RCC 7860 (cell line): ENCODE results near the gene TAF11L7.
"Not testable (repeated sequence)": the region's sequence is repeated elsewhere in the genome, so short reads cannot be mapped to it uniquely, and the experiment has no call there.

Source experiments
- DNase-seq: peaks from one replicate; pipeline ENCODE4 v3.0.0-alpha.2; 2015; ENCODE audit warnings: low spot score
- FAIRE-seq: peaks from 2 replicates; lab custom pipeline; 2012; peaks lifted over from hg19 to GRCh38; lab: Jason Lieb, UNC

Gene TAF11L7

GRCh38 chr5:17585658-17586057, at the start of gene TAF11L7:
TSS of gene TAF11L7 (minus strand) at chr5:17585758.
- not testable (repeated sequence) for FAIRE-seq, DNase-seq

- DNase-seq: no peak
- no peak for FAIRE-seq
Measured at GRCh38 chr5:17634160-17634559, 48.6 kb upstream of the TAF11L7 start, which contains the start of gene TAF11L14. TSS of gene TAF11L14 (plus strand) at chr5:17634460.

GRCh38 chr5:17631788-17632187, 46.2 kb upstream of the TAF11L7 start, which contains the start of gene TAF11L13:
TSS of gene TAF11L13 (plus strand) at chr5:17632088.
- FAIRE-seq, DNase-seq: not testable (repeated sequence)

- no peak for DNase-seq
- no peak for FAIRE-seq
Measured at GRCh38 chr5:17625686-17626085, 40.1 kb upstream of the TAF11L7 start.

- FAIRE-seq (no peak), DNase-seq (no peak)
Measured at GRCh38 chr5:17620627-17621026, 35.1 kb upstream of the TAF11L7 start.

GRCh38 chr5:17619354-17619753, 33.8 kb upstream of the TAF11L7 start:
- FAIRE-seq (no peak), DNase-seq (no peak)

GRCh38 chr5:17614872-17615605, 29.5 kb upstream of the TAF11L7 start:
- FAIRE-seq (no peak), DNase-seq (no peak)

GRCh38 chr5:17610092-17610491, 24.5 kb upstream of the TAF11L7 start, which contains the start of gene TAF11L12:
TSS of gene TAF11L12 (plus strand) at chr5:17610392.
- DNase-seq, FAIRE-seq: not testable (repeated sequence)

GRCh38 chr5:17607461-17607860, 21.9 kb upstream of the TAF11L7 start:
- not testable (repeated sequence) for FAIRE-seq, DNase-seq

GRCh38 chr5:17604951-17605350, 19.4 kb upstream of the TAF11L7 start:
- DNase-seq (no peak), FAIRE-seq (no peak)

GRCh38 chr5:17603880-17604279, 18.3 kb upstream of the TAF11L7 start, which contains the start of gene TAF11L11:
TSS of gene TAF11L11 (plus strand) at chr5:17604183.
- FAIRE-seq, DNase-seq: not testable (repeated sequence)

GRCh38 chr5:17597728-17598127, 12.2 kb upstream of the TAF11L7 start, which contains the start of gene TAF11L10:
TSS of gene TAF11L10 (minus strand) at chr5:17597828.
- not testable (repeated sequence) for FAIRE-seq

GRCh38 chr5:17594255-17594654, 8.7 kb upstream of the TAF11L7 start, which contains the start of gene TAF11L9:
TSS of gene TAF11L9 (minus strand) at chr5:17594394.
- DNase-seq, FAIRE-seq: not testable (repeated sequence)

More at GRCh38 chr5:17597728-17598127, 12.2 kb upstream of the TAF11L7 start, which contains the start of gene TAF11L10:
- not testable (repeated sequence) for DNase-seq

GRCh38 chr5:17590860-17591259, 5.3 kb upstream of the TAF11L7 start, which contains the start of gene TAF11L8:
TSS of gene TAF11L8 (minus strand) at chr5:17590960.
- DNase-seq, FAIRE-seq: not testable (repeated sequence)
